ENCODE data around the gene GRWD1. TPM values are rescaled to one million over a fixed set of nuclear protein-coding genes. Genes with fewer than 3 reads are reported as not detected.

The GRWD1 gene
- total and polyA plus RNA-seq, 5 donors: 7.2 to 20.4 (median 16.6) TPM

DNA sequence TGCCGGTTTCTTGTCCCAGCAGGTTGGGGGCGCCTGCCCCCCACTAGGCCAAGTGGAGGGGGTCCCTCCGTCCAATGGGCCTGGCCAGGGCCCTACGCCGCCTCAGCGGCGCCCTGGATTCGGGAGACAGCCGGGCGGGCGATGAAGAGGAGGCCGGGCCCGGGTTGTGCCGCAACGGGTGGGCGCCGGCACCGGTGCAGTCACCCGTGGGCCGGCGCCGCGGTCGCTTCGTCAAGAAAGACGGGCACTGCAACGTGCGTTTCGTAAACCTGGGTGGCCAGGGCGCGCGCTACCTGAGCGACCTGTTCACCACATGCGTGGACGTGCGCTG, 15.8 kb downstream of the GRWD1 start:
- intact Hi-C loops (cut with DNase I): no loop called here
- DNase-seq (no peak), ATAC-seq (peak in 1 of 2 donors; percentile 19)
- no peak overlapping the region for H3K4me3 ChIP-seq (ENCODE audit: low read length)
- H3K27ac ChIP-seq (ENCODE audit: low read length): no peak overlapping the region
- no peaks in the 10 kb centered on the region for H3K27me3 ChIP-seq (ENCODE audit: control insufficient read depth, insufficient read depth)
- 89% methylated on average over 36 of the region's 36 CpGs for WGBS
- no peaks in the 10 kb centered on the region for H3K4me1 ChIP-seq (ENCODE audit: control insufficient read depth, insufficient read depth, low read length)
- H3K9me3 ChIP-seq (ENCODE audit: control insufficient read depth, low read length): no peaks in the 10 kb centered on the region

DNA sequence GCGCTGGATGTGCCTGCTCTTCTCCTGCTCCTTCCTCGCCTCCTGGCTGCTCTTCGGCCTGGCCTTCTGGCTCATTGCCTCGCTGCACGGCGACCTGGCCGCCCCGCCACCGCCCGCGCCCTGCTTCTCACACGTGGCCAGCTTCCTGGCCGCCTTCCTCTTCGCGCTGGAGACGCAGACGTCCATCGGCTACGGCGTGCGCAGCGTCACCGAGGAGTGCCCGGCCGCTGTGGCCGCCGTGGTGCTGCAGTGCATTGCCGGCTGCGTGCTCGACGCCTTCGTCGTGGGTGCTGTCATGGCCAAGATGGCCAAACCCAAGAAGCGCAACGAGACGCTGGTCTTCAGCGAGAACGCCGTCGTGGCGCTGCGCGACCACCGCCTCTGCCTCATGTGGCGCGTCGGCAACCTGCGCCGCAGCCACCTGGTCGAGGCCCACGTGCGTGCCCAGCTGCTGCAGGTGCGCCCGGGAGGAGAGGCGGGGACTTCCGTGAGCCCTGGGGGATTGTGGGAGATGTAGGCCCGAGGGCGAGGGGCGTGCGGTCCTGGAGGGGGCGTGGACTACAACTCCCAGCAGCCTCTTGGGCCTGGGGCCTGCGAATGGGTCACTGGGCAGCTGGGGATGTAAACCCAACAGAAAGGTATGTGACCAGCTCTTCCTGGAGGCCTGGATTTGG, 16.3 kb downstream of the GRWD1 start:
- peak; percentile 12 to 20 for ATAC-seq
- WGBS: 71% methylated on average over 62 of the region's 62 CpGs

DNA sequence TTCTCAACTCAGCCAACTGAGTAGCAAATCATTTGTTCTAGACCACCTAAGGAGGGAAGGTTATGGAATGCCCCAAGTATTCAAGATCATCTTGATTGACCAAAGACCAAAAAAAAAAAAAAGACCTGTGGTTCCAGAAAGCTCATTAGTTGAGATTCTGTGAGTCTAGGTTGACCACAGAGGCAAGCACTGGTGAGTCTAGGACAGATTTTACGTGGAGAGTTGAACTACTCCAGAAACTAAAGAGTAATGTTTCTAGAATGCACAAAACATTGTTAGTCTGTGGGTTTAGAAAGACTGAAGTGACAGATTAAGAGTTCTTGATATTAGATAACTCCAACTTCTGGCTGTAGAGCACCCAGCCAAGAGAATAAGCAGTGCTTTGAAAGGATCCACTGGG, 19.4 kb downstream of the GRWD1 start:
- Histone ChIP-seq H3K4me1 (ENCODE audit: control insufficient read depth, insufficient read depth, low read length) (no peaks in the 10 kb centered on the region), H3K27me3 (ENCODE audit: control insufficient read depth, insufficient read depth) (no peaks in the 10 kb centered on the region), H3K9me3 (ENCODE audit: control insufficient read depth, low read length) (no peaks in the 10 kb centered on the region), H3K27ac (ENCODE audit: low read length) (no peak overlapping the region), H3K4me3 (ENCODE audit: low read length) (no peak overlapping the region)
- ATAC-seq (no peak), DNase-seq (no peak)
- 91% methylated on average over 1 of the region's 1 CpG for WGBS
- intact Hi-C loops (cut with DNase I): no loop called here

More for the DNA sequence above, 16.3 kb downstream of the GRWD1 start:
- DNase-seq: peak in 1 of 3 donors; percentile 56
- no peaks in the 10 kb centered on the region for H3K9me3 ChIP-seq (ENCODE audit: control insufficient read depth, low read length)
- no peaks in the 10 kb centered on the region for H3K4me1 ChIP-seq (ENCODE audit: control insufficient read depth, insufficient read depth, low read length)
- intact Hi-C loops (cut with DNase I): no loop called here
- H3K27me3 ChIP-seq (ENCODE audit: control insufficient read depth, insufficient read depth): no peaks in the 10 kb centered on the region
- no peak overlapping the region for H3K4me3 ChIP-seq (ENCODE audit: low read length)
- H3K27ac ChIP-seq (ENCODE audit: low read length): no peak overlapping the region

DNA sequence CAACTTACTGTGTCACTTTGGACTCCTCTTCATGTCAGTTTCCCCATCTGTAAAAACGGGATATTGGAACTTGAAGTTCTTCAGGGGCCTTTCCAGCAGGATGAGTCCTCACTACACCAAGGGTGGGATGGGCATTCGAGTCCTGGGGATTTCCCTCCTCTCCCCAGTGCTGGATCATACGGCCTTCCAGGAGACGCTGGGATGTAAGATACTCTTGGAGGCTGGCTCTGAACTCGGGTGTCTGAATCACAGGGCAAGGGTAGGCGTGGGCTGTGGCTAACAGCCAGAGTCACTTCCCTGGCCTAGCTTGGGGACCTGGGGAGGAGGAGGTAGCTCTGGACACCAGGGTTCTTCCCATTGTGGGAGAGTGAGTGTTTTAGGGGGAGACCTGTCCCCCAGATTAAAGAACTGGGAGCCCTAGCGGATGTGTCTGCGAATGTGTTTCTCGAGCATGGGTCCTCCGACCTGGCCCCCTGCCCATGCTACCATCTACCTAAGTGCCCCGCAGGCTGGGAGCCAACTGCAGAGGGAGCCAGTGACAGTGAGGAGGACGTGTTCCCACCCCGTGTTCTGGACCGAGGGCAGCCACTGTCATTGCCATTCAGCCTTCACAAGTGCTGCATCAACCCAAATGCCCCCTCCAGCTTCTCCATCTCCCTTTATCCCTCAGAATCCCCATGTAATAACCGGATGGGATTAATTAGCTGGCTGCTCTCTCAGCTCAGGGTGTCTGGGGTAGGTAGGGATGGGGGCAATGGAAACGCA, 21.0 kb downstream of the GRWD1 start:
- Histone ChIP-seq H3K4me1 (ENCODE audit: control insufficient read depth, insufficient read depth, low read length) (peaks cover 3% of the 10 kb centered on the region), H3K9me3 (ENCODE audit: control insufficient read depth, low read length) (no peaks in the 10 kb centered on the region), H3K27ac (ENCODE audit: low read length) (no peak overlapping the region), H3K4me3 (ENCODE audit: low read length) (no peak overlapping the region), H3K27me3 (ENCODE audit: control insufficient read depth, insufficient read depth) (no peaks in the 10 kb centered on the region)
- DNase-seq (peak in 2 of 3 donors; percentile 55 to 63), ATAC-seq (no peak)
- intact Hi-C loops (cut with DNase I): no loop called here
- WGBS: 70% methylated on average over 16 of the region's 16 CpGs

DNA sequence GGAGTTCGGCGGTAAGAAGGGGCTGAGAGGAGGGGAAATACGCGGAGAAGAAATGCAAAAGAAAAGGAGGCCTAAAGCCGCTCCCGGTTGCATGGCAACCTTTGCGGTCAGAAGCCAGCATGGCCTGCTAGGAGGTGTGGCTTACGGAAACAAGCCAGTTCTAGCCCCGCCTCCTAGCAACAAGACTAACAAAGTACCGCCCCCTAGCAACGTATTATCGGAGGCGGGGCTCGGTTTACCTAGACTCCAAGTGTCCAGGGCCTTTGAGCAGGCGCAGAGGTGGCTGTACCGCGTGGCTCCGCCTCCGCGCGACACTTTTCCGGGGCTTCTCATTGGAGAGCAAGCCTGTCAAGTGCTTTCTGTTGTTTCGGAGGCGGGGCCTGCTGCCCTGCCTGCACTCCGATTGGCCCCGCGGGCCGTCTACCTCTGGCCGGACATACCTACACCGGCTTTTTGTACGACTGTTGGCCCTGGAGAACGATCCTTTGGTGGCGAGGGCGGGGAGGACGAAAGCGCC, 23.0 kb downstream of the GRWD1 start:
- Histone ChIP-seq H3K9me3 (ENCODE audit: control insufficient read depth, low read length) (no peaks in the 10 kb centered on the region), H3K4me3 (ENCODE audit: low read length) (peak overlapping the region; percentile 92), H3K27me3 (ENCODE audit: control insufficient read depth, insufficient read depth) (no peaks in the 10 kb centered on the region), H3K27ac (ENCODE audit: low read length) (peak overlapping the region; percentile 96), H3K4me1 (ENCODE audit: control insufficient read depth, insufficient read depth, low read length) (peaks cover 3% of the 10 kb centered on the region)
- DNase-seq: peak; percentile 100
- WGBS: under 1% methylated on average over 36 of the region's 36 CpGs
- intact Hi-C loops (cut with DNase I): no loop called here
- ATAC-seq: peak; percentile 95 to 96

DNA sequence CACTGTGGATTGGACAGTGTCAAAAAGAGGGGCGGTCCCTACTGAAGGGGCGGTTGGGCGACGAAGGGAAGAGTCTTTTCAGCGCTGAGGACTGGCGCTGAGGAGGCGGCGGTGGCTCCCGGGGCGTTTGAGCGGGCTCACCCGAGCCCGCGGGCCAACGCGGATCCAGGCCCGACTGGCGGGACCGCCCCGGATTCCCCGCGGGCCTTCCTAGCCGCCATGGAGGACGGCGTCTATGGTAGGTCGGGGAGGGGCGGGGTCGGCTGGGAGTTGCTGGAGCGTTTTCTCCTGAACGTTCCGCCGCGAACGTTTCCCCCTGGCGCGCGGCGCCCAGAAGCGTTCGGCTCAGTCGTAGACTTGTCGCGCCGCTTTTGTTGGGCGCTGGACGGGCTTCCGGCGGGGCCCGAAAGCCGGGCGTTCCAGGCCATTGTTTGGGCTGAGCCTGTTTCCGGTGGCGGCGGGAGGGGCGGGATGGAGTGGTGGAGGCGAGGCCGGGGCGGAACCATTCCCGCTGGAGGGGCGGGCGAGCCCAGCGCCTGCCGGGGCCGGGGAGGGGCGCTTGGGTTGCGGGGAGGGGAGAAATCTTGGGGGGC, 23.6 kb downstream of the GRWD1 start, which contains the start of gene CYTH2:
CYTH2 (plus strand) TSS at position 81 of the 593 bp plus-strand sequence; CDS start at position 220, 139 bp downstream.
- under 1% methylated on average over 65 of the region's 66 CpGs for WGBS
- peak; percentile 92 to 96 (median 95) for DNase-seq
- Histone ChIP-seq H3K4me1 (ENCODE audit: control insufficient read depth, insufficient read depth, low read length) (peaks cover 3% of the 10 kb centered on the region), H3K4me3 (ENCODE audit: low read length) (peak within 1 kb of the TSS; percentile 92), H3K27me3 (ENCODE audit: control insufficient read depth, insufficient read depth) (no peaks in the 10 kb centered on the region), H3K9me3 (ENCODE audit: control insufficient read depth, low read length) (no peaks in the 10 kb centered on the region), H3K27ac (ENCODE audit: low read length) (peak within 1 kb of the TSS; percentile 96)
- ATAC-seq: peak; percentile 83 to 88
- intact Hi-C loops (cut with DNase I): no loop called here

DNA sequence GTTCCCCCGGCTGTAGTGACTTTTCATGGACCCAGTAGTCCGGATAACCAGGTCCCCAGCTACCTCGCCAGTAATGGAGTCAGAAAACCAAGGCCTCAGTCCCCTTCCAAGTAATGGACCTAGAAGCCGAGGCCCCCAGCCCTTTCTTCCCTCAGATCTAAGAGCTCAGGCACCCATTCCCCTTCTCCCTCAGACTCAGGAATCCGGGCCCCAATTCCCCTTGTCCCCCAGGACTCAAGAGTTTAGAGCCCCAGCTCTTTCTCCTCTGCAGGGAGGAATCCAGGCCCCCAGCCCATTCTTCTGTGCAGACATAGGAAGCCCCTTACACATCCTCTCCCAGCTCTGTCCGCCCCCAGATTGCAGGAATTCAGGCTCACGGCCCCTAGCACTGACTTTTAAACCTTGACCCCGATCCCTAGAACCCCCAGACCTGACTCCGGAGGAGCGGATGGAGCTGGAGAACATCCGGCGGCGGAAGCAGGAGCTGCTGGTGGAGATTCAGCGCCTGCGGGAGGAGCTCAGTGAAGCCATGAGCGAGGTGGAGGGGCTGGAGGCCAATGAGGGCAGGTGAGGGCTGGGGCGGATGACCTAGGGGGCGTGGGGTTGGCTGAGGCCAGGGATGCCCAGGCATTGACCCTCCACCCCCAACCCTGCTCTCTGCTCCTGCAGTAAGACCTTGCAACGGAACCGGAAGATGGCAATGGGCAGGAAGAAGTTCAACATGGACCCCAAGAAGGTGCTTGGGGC, 24.3 kb downstream of the GRWD1 start:
- peak overlapping the region; percentile 21 for H3K27ac ChIP-seq (ENCODE audit: low read length)
- no peaks in the 10 kb centered on the region for H3K9me3 ChIP-seq (ENCODE audit: control insufficient read depth, low read length)
- H3K4me1 ChIP-seq (ENCODE audit: control insufficient read depth, insufficient read depth, low read length): peaks cover 3% of the 10 kb centered on the region
- H3K4me3 ChIP-seq (ENCODE audit: low read length): peak overlapping the region; percentile 92
- ATAC-seq: no peak
- no peaks in the 10 kb centered on the region for H3K27me3 ChIP-seq (ENCODE audit: control insufficient read depth, insufficient read depth)
- 46% methylated on average over 20 of the region's 20 CpGs for WGBS
- intact Hi-C loops (cut with DNase I): no loop called here
- DNase-seq: peak in 2 of 3 donors; percentile 61 to 62

DNA sequence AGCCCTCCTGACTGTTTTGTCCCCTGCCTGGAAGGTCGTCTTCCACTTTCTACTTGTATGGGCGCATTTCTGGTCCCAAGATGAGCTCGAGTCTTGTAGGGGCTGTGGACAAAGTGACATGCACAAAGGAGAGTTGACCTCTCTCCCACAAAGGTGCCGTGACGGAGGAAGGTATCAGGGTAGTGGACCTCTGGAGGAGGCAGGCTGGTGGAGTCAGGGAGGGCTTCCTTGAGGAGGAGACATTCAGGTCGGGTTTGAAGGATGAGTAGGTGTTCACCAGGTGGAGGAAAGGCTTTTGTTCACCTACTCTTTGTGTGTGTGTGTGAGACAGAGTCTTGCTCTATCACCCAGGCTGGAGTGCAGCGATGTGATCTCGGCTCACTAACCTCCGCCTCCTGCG, 25.1 kb downstream of the GRWD1 start:
- H3K4me1 ChIP-seq (ENCODE audit: control insufficient read depth, insufficient read depth, low read length): peaks cover 3% of the 10 kb centered on the region
- no peaks in the 10 kb centered on the region for H3K9me3 ChIP-seq (ENCODE audit: control insufficient read depth, low read length)
- H3K27me3 ChIP-seq (ENCODE audit: control insufficient read depth, insufficient read depth): no peaks in the 10 kb centered on the region
- DNase-seq (peak in 2 of 3 donors; percentile 14 to 24), ATAC-seq (no peak)
- intact Hi-C loops (cut with DNase I): no loop called here
- H3K27ac ChIP-seq (ENCODE audit: low read length): no peak overlapping the region
- H3K4me3 ChIP-seq (ENCODE audit: low read length): no peak overlapping the region
- 92% methylated on average over 10 of the region's 10 CpGs for WGBS

DNA sequence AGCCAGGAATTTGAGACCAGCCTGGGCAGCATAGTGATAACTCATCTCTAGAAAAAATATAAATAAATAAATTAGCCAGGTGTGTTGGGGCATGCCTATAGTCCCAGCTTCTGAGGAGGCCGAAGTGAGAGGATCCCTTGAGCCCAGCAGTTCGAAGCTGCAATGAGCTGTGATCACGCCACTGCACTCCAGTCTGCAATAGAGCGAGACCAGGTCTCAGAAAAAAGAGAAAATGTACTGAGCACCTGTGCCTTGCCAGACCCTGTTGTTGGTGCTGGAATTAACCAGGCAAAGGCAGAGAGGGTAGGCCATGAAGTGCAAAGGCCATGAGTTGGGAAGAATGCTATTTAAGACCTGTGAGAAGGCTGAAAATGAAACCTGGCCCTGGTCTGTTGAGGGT, 26.1 kb downstream of the GRWD1 start:
- intact Hi-C loops (cut with DNase I): no loop called here
- 91% methylated on average over 4 of the region's 4 CpGs for WGBS

DNA sequence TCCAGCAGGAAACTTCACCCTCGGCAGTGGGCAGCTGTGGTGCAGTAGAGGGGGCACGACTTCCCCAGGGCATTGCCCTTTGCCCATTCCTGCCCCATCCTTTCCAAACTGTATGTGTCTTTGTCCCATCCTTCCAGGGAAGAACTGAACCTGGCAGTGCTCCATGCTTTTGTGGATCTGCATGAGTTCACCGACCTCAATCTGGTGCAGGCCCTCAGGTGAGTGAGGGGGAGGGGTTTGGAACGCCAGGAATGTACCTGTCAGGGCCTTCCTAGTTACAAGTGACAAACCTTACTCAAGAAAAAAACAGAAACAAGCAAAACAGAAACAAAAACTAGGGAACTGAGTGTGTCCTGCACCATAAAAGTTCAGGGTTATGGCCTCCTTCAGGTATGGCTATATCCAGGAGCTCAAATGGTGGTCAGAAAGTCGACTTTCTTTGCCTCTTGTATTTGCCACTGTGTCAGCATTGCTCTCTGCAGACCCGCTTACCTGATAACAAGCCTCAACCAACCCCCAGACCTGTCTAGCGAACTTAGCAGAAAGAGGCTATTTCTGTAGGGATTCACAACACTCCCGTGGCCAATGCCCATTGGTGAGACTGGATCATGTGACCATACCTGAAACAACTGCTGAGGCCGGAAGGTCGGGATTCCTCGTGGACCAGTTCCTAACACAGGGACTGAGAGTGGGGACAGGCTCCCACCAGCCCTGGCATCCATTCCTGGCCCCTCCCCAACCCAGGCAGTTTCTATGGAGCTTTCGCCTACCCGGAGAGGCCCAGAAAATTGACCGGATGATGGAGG, 27.6 kb downstream of the GRWD1 start:
- no peak overlapping the region for H3K4me3 ChIP-seq (ENCODE audit: low read length)
- no peaks in the 10 kb centered on the region for H3K27me3 ChIP-seq (ENCODE audit: control insufficient read depth, insufficient read depth)
- 87% methylated on average over 14 of the region's 14 CpGs for WGBS
- peaks cover 3% of the 10 kb centered on the region for H3K4me1 ChIP-seq (ENCODE audit: control insufficient read depth, insufficient read depth, low read length)
- no peaks in the 10 kb centered on the region for H3K9me3 ChIP-seq (ENCODE audit: control insufficient read depth, low read length)
- DNase-seq (peak in 2 of 3 donors; percentile 38 to 40), ATAC-seq (no peak)
- no peak overlapping the region for H3K27ac ChIP-seq (ENCODE audit: low read length)
- intact Hi-C loops (cut with DNase I): no loop called here

More for the DNA sequence above, 26.1 kb downstream of the GRWD1 start:
- ATAC-seq (no peak), DNase-seq (no peak)
- H3K4me3 ChIP-seq (ENCODE audit: low read length): no peak overlapping the region
- peaks cover 3% of the 10 kb centered on the region for H3K4me1 ChIP-seq (ENCODE audit: control insufficient read depth, insufficient read depth, low read length)
- no peaks in the 10 kb centered on the region for H3K27me3 ChIP-seq (ENCODE audit: control insufficient read depth, insufficient read depth)
- no peaks in the 10 kb centered on the region for H3K9me3 ChIP-seq (ENCODE audit: control insufficient read depth, low read length)
- H3K27ac ChIP-seq (ENCODE audit: low read length): no peak overlapping the region
